Dermis microvascular lymphatic vessel endothelial cell (primary cell): ENCODE measurements around the gene QPCT. TPM values are rescaled to one million over a fixed set of nuclear protein-coding genes. Genes with fewer than 3 reads are reported as not detected.
"Not testable (repeated sequence)": the region's sequence is repeated elsewhere in the genome, so short reads cannot be mapped to it uniquely, and the experiment has no call there.

Source experiments
- DNase-seq, 2 donors: peaks; one replicate each; pipeline versions ENCODE4 v3.0.0 to v3.0.0-alpha.2; 2010; ENCODE audit warnings: low read depth in 2 of 2
- total RNA-seq: library from RNA; depleted of rRNA; stranded (reverse); fragments of >200 nt; gene quantifications from 2 replicates; pipeline ENCODE4 v1.2.1, GENCODE V29; 2014

Gene QPCT
- total RNA-seq, 1 donor from 2014 or later, result 3.9 TPM

- DNase-seq, result no peak
Measured at GRCh38 chr2:37357530-37357929, 13.1 kb downstream of the QPCT start.

DNA sequence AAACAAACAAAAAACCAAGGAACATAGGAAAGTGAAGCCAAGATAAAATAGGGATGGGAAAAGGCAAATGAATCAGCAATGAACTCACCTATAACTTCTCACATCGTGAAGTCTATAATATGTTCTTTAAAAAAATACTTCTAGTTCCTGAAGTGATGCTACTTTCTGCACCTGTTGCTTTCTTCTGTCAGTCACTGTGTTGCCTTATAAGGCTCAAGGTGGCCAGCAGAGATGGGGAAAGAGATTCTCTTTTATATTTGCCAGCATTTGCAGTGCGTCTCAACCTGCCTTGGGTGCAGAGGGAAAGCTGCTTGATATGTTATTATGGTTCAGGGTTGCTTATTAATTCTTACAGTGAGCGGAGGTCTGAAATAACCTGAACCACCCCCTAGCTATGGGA lies 14.0 kb downstream of the QPCT start:
- DNase-seq, result no peak

- no peak for DNase-seq
Measured at GRCh38 chr2:37361216-37361815, 16.9 kb downstream of the QPCT start.

DNA sequence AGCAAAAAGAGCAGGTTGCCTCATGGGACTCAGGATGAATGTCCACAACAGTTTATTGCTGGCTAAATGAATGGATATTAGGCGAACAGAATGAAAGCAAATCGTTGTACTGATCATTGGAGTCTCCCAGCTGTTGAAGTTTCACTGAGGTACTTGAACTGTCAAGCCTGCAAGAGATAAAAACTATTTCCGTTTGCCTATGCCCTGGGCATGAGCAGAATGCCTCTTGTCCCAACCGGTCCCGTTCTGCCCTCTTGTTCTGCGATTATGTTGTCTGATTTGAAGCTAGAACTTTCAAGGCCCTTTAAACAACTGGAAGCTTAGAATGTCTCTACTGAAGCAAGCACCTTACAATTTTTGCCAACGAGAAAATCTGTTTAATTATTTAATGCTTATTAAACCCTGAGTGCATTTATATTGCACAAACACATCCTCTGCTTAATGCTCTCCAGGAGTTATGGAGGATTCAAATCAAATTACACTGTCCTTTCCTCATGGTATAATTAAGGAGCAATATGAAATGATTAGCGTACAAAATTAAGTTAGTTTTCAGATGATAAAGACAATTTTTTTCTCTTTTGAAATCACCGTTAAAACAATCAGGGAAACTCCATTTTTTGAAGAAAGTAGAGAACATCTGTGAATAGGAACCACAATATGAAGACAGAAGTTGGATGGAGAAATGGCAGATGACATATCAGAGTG lies 17.7 kb downstream of the QPCT start:
- DNase-seq, result no peak

DNA sequence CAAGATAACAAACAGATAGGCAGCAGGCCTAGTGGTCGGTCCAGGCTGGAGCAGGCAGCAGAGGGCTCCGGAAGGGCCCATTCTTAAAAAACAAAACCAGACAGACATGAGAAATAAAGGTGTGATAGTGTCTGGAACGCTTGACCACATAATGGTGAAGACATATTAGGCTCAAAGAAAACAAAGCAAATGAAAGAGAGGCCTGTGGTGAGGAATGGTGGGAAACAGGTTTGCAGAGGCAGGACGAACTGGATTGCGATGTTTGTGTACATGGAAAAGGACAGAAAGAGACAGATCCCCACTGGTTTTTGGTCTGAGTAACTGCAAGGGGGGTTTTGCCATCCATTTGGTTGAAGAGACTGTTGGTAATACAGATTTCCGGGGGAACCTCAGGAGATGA lies 19.9 kb downstream of the QPCT start:
- DNase-seq, result no peak

GRCh38 chr2:37365669-37366068 lies 21.2 kb downstream of the QPCT start:
- no peak for DNase-seq

- DNase-seq, result no peak
Measured at GRCh38 chr2:37366773-37367172, 22.3 kb downstream of the QPCT start.

DNA sequence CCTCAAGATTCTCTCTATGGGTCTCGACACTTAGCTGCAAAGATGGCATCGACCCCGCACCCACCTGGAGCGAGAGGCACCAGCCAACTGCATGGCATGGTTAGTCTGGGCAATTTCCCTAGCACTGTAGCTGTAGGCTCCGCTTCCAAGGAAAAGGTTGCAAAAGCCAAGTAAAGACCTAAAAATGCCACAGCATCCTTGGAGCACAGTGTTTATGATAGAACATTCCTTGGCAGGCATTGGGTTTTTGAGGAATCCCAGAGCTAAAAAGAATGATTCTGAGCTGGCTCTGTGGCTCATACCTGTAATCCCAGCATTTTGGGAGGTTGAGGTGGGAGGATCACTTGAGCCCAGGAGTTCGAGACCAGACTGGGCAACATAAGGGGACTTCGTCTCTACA lies 22.9 kb downstream of the QPCT start:
- no peak for DNase-seq

- no peak for DNase-seq
Measured at GRCh38 chr2:37367984-37368383, 23.6 kb downstream of the QPCT start.

DNA sequence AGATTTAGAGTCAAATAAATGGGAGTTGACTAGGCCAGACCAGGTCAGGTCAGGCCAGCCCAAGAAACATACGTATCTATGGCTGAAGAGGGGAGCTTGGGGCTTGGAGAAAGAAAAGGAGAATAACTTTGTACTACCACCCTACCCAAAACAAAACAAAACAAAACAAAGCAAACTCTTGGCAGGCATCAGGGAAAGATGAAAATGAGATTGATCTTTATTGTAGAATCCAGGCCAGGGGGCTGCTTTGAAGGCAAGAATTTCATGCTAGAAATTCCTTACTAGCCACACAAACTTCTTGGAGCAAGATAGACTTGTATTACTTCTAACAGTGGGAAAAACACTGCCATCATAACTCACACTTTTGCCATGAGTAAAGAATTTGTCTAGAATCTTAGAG lies 26.2 kb downstream of the QPCT start:
- no peak for DNase-seq

DNA sequence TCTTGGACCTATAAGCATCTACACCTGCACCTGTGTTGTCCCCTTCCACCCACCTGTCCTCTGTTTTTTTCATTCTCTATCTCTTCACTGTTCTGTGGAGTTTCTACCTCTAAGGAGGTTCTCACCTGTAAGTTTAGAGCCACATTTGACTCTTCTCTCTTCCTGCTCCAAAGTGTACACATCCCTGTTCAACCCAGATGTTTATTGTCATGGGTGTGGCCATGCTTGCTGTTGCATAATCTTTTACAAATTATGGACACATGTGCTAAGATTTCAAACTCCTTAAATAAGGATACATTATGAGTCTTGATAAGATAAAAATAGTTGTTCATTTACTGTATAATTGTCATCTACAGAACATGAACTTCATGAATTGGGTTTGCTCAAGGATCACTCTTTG lies 27.6 kb downstream of the QPCT start:
- DNase-seq, result no peak

DNA sequence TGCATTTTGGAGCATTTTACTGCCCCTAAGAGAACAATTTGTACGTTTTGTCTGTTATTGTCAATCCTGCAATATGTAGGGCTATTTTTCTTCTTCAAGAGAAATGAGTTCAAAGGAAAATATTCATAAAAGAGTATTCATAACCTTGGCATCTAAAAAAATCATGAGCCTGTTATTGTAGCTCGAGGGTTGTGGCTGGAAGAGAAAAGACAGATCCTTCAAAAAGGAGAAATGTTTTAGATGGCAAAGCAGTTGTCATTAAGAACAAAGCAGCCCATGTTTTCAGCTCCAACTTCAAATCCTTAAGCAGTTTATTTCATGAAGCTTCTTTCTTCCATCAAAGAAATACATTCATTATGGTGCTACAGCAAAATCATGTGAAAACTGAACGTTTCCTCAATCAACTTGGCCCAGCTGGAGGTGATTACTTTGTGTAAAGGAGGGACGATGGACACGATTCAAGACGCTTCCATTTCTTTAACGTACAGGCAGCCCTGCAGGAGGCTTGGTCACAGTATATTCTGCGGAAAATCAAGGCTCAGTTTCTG lies 31.4 kb downstream of the QPCT start:
- DNase-seq, result no peak

DNA sequence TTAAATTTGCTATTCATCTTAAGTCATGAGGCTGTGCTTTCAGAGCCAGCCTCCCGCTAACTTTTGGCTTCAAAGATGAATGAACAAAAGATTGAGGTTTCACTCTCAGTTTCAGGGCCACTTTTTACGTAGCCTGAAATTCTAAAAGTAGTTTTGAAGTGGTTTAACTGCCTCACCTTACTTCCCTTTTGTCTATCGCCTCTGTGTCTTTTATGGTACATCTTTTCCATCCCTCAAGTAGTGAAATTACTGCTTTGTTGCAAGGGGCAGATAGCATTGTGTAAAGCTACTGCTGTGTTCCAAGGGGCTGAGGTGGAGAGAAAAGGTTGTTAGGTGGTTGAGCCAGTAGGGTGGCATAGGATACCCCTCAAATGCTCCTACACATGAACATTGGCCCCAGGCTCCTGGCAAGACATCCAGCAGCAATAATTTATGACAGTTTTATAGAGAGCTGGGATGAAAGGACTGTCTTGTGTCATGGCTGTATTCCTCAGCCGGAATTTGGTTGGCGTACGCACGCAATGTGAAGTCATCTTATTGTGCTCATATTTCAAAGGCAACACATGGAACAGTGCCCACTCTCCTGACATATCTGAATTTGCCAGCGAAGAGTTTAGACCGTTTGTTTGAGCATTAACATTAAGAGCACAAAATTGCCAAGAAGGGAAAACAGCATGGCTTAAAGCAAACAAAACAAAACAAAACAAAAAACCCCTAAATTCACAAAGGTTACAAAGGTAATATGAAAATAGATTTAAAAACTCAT lies 32.2 kb downstream of the QPCT start:
- DNase-seq, result no peak

GRCh38 chr2:37377187-37377532 lies 32.7 kb downstream of the QPCT start:
- no peak for DNase-seq

DNA sequence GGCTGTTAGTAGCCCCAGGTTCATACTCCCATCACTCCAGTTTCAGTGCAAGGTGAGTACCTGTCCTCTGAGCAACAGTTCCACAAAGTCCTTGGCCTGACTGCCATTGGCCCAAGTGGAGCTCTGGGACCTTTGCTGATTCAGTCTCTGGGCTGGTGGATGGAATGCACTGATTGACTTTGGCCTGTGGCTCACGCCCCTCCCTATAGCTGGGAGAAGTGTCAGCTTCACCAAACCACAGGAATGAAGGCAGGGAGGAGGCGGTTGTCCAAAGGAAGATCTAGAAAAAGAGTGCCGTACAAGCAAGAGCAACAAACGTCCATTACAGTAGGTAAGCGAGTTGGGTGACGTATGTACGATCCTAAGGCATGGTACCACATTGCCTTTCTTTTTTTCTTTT lies 34.0 kb downstream of the QPCT start:
- no peak for DNase-seq

DNA sequence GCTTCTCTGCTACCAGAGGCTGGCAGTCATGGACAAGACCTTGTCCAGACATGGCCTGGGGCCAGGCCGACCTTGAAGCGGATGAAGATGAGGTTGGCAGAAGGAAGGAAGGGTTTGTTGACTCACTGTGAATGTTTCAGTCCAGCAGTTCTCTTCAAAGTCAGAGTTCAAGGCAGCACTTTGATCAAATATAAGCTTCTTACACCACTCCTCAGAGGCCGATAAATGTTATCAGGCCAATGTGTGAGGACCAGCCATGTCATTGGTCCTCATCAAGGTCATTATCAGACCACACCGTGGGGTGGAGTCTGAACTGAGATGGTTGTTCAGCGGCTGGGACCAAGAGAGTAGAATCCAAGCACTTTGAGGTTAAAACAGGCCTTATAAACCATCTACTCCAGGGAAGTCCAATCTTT lies 35.5 kb downstream of the QPCT start:
- peak in 1 of 2 donors; percentile 79 for DNase-seq

GRCh38 chr2:37380787-37381186 lies 36.4 kb downstream of the QPCT start:
- DNase-seq, result not testable (repeated sequence)

- DNase-seq, result not testable (repeated sequence)
Measured at GRCh38 chr2:37384261-37384660, 39.8 kb downstream of the QPCT start.

- DNase-seq, result no peak
Measured at GRCh38 chr2:37387148-37387835, 42.9 kb downstream of the QPCT start.

- no peak for DNase-seq
Measured at GRCh38 chr2:37388074-37388473, 43.6 kb downstream of the QPCT start.

DNA sequence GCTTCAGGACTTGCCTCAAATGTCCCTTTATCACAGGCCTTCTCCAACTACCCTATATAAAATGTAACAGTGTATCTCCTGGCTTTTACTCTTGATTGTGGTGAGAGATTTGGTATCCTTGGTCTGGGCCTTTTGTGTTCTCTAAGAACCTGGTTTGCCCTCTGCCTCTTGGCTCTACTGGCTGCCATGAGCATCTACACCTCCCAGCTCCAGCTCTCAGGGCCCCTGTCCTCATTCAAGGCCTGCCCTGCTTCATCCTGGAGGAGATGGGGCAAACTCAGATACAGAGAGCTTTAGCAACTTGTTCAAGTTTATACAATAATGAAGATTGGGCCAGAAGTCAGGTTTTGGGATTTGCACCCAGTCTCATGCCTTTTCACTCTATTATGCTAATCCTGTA lies 45.0 kb downstream of the QPCT start:
- DNase-seq, result no peak
